GM15510 (cell line): ENCODE measurements around the gene NR3C2.

Experiments used
- POLR2A ChIP-seq: IDR thresholded peaks from 3 replicates; pipeline ENCODE4 v1.6.1; 2011; ENCODE audit warnings: borderline replicate concordance; ENCODE audit not compliant: insufficient read length; ENCODE audit errors: extremely low read depth

Gene NR3C2

DNA sequence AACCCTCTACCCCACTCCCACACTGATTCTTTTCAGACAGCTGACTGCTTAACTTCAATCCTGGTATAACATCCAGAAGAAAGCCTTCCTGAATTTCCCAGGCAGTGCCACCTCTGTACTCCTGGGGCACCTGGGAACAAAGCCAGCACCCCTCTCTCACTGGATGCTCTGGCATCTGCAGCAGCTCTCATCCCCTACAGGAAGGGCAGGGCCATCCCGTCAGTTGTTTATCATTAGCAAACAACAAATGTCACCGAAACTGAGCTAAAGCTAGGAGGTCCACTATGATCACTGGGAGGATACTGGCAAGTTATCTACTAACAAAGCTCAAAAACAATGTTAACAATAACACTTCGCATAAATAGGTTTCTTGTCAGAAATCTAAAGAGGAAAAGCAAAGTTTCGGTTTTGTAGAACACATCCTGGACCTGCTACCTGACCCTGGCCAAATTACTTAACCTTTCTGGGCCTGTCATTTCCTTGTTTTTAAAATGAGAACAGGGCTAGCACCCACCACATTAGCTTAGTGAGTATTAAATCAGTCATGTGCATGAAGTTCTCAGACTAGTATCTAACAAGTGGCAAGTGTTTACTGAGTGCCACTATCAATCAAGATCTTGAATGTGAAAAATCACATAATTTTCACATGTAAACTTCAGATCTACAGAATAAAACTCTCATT lies 86.6 kb downstream of the NR3C2 start:
- TF ChIP-seq POLR2A = no peak

DNA sequence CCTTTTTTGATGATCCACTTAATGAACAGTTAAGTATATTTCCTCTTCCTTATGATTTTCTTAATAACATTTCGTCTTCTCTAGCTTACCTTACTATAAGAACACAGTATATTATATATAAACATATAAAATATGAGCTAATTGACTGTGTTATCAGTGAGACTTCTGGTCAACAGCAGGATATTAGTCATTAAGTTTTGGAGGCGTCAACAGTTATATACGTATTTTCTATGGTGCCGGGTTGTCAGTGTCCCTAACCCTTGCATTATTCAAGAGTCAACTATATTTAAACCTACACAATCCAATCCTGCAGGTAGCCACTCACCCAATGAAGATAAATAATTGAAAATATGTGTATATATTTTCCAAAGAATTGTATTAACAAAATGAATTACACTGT lies 88.0 kb downstream of the NR3C2 start:
- no peak for TF ChIP-seq POLR2A

DNA sequence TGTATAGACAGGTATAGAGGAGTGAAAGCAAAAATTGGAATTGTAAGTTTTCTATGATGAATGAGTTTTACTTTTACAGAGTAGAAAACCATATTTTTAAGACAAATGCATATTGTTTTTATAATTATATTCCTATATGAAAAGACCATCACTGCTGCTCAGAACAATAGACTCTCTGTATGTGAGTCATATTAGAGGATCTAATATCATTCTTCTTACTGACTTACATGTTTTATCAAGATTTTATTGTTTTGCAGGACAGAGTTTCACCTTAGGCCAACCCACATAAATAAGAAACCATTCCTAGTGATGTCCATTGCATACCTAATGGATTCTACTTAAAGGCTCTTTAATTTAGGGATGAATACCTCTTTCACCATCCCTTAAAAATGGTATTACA lies 88.6 kb downstream of the NR3C2 start:
- no peak for TF ChIP-seq POLR2A

DNA sequence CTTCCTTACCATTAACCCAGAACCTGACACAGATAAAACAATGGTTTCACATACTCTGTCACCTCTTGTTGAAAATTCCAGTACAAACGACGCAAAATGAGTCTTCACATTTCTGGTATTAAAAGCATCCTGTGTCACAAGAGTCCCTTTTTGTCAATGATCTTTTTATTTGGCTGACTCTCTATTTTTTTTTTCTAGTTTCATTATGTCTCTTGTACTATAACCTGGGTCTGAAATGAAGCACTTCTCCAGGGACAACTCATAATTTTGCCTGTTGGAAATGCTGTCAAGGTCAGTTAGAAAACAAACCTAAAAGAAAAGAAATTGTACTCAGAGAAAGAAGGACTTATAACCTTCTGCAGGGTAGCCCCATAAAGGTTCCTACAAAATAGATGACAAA lies 93.1 kb downstream of the NR3C2 start:
- no peak for TF ChIP-seq POLR2A

DNA sequence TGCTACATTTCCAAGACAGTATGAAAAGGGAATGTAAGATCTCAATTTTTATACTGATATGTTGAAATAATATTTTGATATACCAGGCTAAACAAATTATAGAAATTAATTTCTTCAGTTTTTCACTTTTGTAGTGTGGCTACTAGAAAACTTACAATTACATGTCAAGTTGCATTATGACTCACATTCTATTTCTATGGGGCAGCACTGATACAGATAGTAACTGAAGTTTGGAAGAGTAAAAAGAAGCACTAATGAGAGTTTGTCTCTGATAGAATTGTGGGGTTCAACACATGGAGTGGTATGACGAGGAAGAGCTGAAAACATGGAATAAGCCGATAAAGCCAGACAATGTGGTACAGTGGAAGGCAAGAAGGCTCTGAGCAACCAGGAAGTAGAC lies 95.6 kb downstream of the NR3C2 start:
- TF ChIP-seq POLR2A = no peak

DNA sequence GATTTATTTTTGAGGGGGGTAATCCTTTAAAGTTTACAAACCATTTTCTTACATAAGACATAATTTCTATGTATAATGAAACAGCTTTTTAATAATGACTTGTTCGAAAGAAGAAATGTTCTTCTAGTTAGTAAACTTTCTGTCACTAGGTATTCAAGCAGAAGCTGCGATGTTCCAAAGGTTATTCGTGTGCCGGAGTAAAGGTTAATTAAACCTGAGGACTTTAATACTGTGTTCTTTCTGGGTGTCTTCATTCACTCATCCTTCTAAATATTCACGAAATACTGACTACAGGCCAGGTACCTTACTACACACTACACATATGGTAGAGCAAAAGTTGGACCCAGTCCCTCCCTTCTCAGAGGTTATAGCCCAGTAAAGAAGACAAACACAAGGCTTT lies 96.7 kb downstream of the NR3C2 start:
- TF ChIP-seq POLR2A = no peak

DNA sequence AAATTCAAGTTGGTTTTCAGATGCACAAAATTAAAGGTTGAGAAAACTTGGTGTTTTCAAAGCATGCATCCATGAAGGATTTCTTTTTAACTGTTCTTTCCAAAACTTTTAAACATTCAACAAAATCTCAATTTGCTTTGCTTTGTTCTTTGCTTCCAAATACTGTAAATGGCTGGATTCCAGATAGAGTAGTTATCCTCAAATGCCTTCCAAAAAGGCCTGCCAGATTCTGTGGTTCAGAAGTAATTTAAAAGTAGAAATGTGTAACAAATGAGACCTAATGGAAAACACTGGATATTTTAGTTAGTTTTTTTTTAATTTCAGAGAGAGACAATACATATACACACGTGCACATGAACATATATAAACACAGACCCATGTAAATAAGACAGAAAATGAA lies 97.3 kb downstream of the NR3C2 start:
- TF ChIP-seq POLR2A = no peak

DNA sequence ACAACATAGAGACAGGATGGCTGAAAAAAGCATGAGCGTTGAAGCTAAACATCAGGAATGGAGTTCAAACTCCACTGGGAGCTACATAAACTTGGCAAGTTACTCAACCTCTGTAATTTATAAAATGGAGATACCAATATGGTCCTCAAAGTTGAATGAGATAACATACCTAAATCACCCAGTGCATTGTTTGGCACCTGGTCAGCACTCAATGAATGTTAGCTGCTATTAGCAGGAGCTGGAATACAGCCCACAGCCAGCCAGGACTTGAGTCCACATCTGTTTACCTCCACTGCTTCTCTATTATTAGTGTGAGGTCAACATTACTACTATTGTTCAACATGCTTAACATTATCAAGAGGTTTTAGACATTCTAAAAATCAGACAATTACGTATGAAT lies 97.9 kb downstream of the NR3C2 start:
- TF ChIP-seq POLR2A = no peak

DNA sequence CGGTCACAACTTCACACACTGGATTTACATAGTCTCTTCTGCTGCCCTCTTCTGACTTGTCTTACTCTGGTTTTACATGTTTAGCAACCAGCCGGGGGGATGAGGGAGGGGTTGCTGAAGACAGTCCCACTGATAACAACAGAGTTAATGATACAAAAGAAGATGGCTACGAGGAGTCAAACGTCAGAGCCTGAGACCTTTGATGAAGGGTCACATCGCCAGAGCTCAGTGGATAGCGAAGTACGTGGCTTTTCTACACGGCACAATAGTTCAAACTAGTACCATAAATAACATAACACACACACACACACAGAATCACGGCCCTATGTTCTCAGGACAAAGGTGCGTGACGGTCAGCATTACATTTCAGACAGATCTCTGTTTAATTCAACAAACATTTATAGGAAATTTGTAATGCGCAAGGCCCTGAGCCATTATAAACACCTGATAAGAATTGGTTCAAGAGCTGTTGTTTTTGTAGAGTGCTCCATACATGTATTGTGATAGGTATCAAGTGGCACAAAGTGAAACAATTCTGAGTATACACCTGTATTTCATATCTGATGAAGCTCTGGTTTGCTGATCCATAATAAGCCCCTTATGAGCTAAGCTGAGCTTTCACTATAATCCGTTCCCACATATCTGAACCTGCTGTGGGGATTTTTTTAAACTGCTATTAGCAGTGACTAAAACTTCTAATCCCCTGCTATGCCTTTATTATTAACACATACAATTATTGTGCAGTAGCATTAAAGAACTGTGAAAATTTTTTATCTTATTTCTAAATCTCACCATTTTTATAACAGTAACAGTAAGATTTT lies 100.0 kb downstream of the NR3C2 start:
- TF ChIP-seq POLR2A = no peak

DNA sequence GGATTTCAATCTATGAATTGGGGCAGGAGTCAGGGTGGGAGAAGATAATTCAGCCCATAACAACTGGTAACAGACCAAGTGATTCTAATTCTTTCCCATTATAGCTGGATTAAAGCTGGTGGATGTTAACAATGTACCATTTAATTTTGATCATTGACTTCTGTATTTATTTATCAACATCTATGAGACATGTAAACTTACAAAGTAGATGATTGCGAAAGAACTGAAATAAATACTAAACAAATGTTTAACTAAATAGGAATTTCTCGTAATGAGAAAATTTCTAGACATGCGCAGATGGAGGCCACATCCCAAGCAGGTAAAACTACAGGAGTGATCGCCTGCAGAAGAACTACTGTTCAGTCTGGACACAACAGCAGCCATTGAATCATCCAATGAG lies 107.1 kb downstream of the NR3C2 start:
- no peak for TF ChIP-seq POLR2A

DNA sequence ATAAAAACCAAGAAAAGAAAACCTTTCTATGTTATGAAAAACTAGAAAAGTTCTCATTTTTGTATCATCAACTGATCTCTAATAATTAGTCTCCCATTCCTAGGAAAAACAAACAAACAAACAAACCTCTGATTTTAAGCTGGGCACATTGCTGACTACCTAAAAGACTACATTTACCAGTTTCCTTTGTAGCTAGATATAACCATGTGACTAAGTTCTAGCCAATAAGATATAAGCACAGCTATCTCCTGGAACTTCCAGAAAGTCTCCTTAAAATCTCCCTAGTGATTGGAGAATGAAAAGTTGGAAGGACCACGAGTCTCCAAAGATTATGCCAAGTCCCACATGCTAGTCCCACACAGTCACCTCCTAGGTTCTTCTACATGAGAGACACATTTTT lies 108.9 kb downstream of the NR3C2 start:
- no peak for TF ChIP-seq POLR2A

DNA sequence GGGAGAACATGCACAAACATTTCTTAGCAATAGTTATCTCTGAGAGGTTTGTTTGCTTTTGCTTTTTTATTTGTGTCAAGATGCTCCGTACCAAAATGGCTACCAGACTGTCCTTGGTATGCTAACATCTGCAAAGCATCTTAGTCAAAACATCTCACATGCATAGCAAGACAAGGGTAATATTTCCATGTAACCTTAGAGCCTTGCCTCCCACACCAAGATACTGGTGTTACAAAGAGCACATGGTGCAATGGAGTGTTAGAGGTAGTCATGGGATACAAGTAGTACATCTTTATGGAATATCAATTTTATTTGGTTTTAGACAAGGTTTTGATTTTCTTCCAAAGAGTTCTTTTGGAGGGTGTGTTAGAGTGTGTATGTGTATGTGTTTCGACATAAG lies 109.7 kb downstream of the NR3C2 start:
- no peak for TF ChIP-seq POLR2A

DNA sequence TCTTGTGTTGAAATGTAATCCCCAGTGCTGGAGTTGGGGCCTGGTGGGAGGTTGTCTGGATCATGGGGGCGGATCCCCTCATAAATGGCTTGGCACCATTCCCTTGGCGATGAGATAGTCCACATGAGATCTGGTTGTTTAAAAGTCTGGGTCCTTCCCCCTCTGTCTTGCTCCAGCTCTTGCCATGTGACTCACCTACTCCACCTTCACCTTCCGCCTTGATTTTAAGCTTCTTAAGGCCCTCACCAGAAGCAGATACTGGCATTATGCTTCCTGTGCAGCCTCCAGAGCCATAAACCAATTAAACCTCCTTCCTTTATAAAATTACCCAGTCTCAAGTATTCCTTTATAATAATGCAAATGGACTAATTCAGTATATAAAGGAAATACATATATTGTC lies 111.5 kb downstream of the NR3C2 start:
- no peak for TF ChIP-seq POLR2A

DNA sequence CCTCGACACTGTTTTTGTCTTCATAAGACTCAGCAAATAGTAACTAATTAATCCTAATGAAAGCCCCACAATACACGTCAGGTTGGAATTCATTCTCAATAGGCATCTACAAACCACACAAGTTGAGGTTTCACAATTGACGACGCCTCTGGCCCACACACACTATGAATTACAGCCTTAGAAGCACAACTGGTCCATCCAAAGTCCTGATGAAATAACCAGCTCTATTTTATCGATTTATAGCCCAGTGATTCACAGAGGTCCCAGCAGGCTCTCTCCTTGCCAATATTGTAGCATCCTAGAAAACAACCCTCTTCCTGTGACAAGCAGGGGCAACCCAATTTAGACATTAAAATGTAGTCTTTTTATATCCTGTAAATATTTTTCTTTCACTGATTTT lies 112.1 kb downstream of the NR3C2 start:
- TF ChIP-seq POLR2A = no peak

DNA sequence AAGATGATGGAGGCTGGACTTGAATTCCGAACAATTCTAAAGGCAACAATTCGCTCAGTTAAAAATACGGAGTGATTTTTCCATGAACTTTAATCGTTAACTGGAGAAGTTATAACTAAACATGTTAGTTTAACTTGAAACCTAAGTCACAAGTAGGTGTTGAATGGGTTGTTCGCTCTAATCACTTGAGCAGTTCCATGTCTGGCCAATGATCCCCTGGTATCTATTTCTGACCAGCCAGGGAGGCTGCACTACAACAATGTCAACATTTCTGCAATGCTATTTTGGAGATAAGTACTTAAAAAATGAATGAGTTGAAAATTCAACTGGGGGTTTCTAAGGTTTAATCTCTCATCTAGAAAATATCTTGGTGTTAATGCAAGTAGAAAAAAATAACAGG lies 112.5 kb downstream of the NR3C2 start:
- no peak for TF ChIP-seq POLR2A

DNA sequence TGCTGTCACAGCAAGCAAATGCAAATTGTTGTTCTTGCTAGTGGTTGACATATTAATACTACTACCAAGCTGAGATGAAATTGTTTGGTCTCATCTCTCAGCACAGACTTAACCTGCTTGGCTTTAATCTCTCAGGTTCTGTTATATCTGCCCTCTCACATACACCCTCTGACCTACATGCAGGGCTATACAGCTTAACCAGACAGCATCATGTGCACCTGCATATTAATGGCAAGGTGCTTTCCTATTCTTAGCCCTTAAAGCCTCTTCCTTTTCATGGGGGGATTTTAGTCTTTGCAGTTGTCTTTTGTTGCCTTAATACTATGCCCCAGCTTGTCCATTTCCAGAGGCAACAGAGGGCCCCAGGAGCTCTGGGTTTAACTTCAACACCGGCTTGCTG lies 114.5 kb downstream of the NR3C2 start:
- TF ChIP-seq POLR2A = no peak
